Hematopoietic multipotent progenitor cell treated with erythropoietin and hydrocortisone succinate and interleukin-3 and kit ligand, for 15 days (in vitro differentiated cells): Measurements from ENCODE around the gene MPG.

Experiments
- DNase-seq: peaks from one replicate; pipeline ENCODE4 v3.0.0-alpha.2; 2015; ENCODE audit warnings: low spot score

MPG gene

GRCh38 chr16:83781-84615 is 6.0 kb downstream of the MPG start:
- DNase-seq, result no peak

DNA sequence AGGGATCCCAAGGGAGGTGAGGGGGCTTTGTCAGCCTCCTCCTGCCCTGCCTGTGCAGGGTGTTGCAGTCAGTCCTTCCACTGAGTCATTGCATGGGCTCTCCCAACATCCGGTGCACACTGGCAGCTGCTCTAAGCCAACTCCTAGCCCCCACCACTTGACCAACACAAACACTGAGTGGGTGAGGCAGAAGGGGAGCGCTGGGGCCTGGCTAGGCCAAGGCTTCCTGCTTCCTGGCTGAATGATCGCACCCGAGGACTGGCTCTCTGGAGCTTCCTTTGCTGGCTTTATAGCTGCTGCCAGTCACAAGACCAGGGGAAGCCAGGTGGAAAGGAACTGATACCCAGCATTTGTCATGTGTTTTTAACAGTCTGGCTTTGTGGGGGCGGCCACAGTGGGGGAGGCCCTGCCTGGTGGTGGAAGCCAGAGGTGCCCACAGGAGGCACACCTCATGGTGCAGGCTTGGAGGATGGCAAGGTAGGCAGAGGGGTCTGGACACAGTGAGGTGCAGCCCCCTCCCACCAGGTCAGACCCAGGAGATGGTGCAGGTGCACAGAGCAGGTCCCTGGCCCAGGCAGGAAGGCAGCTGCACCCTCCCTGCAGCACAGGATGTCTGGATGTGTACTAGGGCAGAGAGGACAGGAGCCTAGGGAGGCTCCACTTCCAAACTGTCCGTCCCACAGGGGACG is 6.8 kb downstream of the MPG start:
- DNase-seq, result no peak

GRCh38 chr16:85407-85782 is 7.4 kb downstream of the MPG start:
- DNase-seq, result no peak

DNA sequence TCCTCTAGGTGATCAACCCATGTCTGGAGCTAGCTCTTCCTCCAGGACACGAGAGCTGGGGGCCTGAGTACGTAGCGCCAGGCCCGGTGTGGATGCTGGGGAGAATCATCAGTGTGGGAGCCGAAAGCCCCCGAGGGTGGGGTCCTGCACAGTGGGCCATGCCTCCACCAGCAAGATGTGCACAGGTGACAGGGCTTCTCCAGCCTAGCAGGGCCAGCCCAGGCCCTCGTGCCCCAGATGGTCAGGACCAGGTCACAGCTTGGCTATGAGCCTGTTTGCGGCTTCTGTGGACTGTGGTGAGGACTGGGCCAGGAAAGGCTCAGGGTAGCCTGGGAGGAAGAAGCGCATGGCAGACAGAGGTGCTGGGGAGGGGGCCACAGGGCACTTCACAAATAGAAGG is 7.8 kb downstream of the MPG start:
- no peak for DNase-seq

DNA sequence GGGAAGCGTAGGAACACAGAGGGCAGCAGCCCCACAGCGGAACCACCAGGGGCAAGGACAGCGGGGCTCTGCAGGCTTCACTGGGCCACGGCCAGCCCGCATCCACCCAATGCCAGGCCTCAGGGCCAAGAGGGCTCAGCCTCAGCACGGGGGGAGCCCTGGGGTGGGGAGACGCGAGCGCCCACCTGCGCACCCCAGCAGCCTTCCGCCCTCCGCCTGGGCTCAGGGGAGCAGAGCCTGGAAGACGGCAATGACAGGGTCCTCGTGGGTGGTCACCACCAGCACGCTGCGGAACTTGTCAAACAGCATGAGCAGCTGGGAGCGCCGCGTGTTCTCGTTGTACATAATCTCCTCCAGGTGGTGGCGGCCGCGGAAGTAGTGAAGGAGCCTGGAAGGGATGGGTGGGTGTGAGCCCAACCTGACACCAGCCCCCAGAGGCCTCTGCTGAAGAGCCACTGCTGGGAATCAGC is 8.5 kb downstream of the MPG start:
- DNase-seq, result no peak

DNA sequence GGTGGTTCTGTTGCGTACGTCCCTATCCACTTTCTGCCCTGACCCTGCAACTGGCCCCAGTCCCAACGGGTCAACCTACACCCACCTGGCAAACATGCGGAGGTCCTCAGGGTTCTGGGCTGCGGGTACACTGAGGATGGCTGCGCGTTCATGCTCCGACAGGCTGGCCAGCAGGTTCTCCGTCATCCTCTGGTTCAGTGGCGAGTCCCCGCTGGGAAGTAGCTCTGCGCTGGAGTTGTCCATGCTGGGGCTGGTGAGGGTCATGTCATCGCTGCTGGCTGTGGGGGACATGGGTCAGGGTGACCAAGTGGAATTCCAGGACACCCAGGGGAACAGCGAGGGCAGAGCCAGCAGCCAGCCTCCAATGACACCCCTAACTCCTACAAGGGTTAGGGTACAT is 10.6 kb downstream of the MPG start:
- DNase-seq, result no peak

- no peak for DNase-seq
Observed at GRCh38 chr16:89391-90302, 11.6 kb downstream of the MPG start.

- DNase-seq, result peak; percentile 70
Observed at GRCh38 chr16:91484-91883, 13.5 kb downstream of the MPG start.

DNA sequence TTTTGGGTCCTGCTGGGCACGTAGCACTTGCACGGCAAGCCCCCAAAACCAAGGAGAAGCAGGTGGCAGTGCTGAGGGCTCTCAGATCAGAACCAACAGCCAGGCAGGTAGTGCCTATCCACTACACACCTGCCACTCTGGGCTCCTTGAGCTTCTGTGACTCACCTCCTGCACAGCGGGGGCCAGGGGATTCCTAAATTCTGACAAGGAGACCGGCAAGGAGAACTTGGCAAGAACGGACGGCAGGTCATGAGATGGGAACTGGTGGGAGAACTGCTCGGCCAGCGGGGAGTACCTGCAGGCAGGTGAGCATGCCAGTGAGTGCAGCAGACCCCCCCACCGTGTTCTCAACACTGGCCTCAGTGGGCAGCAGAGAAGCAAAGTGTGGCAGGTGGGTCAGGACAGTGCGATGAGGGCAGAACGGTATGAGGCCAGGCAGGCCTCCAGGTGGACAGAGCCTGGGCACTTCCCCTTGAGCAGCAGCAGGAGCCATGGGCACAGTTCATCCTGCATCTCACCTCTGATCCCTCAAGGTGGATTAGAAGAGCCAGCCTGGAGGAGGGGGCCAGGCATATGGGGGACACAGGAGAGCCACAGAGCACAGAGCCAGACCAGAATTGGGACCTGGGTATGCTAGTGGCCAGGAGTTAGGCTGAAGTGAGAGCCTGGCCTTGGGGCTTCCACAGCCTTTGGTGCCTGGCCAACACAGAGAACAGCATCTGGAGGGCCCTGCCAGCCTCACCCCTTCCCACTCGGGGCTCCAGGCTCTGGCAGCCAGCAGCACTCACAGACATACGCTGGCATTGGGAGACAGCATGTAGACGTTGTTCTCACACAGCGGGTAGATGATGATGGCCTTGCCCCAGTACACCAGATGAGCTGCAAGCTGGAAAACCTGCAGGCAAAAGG is 14.7 kb downstream of the MPG start:
- DNase-seq, result no peak

- DNase-seq, result no peak
Observed at GRCh38 chr16:94918-95265, 16.9 kb downstream of the MPG start.

GRCh38 chr16:96935-97381 is 18.9 kb downstream of the MPG start:
- peak; percentile 96 for DNase-seq

- DNase-seq, result no peak
Observed at GRCh38 chr16:97822-98221, 19.8 kb downstream of the MPG start.

GRCh38 chr16:100989-101388 is 23.0 kb downstream of the MPG start:
- no peak for DNase-seq

GRCh38 chr16:101586-101985 is 23.6 kb downstream of the MPG start:
- no peak for DNase-seq

- DNase-seq, result no peak
Observed at GRCh38 chr16:102060-102855, 24.2 kb downstream of the MPG start.

- DNase-seq, result no peak
Observed at GRCh38 chr16:104355-104754, 26.3 kb downstream of the MPG start.

- peak; percentile 97 for DNase-seq
Observed at GRCh38 chr16:104928-105327, 26.9 kb downstream of the MPG start.

GRCh38 chr16:105521-105920 is 27.5 kb downstream of the MPG start:
- peak; percentile 59 for DNase-seq

GRCh38 chr16:106623-107324 is 28.7 kb downstream of the MPG start:
- DNase-seq, result peak; percentile 95
